ENCODE measurements around the gene SLC22A4.

SLC22A4 gene

GRCh38 chr5:132262882-132263547 lies 31.2 kb upstream of the SLC22A4 start:
- DNase-seq, result no peak

DNA sequence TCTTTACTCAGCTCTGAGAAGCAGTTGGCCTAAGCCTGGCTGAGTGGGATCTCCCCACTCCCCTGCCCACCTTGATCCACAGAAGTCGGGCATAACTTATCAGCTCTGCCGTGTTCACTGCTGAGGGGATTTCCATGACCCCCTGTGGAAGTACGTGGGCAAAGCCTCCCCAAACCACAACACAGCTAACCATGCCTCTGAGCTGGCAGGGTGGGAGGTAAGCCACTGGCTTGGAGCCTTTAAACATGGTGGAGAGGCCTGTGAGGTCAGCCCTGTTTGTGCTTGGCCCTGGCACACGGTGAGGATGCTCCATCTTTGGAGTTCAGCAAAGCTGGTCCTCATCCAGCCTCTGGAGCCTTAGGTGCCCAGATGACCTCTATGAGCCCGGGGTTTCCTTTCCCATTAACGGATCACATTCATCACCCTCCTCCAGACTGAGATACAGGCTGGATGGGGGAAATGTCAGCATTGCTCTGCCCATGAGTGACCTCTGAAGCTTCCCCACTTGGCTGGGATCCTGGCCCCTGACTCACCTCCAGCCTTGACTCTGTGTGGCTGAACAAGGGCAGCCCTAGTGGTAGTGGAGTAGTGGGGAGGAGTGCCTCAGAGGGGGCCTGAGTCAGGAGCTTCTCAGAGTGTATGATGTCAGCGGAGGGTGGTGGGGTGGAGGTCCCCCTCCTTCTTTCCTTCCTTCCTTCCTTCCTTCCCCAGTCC lies 30.5 kb upstream of the SLC22A4 start:
- DNase-seq, result no peak

DNA sequence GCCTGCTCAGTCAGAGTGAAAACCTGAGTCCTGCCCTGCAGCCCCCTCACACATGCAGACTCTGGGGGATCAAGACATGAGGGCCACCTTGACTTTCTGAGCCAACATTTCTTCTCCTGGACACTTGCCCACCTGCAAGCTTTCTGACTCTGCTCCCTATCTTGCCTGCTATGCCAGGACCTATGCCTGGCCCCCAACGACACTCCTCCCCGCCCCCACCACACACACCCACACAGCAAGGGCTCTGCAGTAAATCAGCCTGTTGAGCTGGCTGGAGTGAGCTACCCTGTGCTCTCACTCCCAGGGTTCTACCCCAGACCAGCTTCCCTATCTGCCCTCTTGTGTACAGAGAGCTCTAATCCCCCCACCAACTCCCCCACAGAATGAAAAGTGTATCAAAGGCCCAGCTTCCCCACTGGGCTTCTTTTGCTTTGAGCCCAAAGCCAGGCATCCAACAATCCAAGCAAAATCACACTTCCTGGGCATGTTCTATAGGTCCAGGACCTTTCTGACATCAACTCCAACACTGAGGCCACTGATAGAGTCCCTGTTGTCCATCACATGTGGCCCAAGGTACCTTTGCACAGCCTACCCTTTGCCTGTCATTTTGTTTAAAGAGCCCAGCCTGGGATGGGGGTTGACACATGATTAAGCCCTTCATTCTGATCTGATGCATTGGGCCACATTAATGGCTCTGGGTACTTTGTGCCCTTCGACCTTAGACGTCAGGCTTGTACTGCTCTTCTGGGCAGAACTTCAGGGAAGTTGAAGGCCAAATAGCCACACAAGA lies 29.5 kb upstream of the SLC22A4 start:
- no peak for DNase-seq

- no peak for DNase-seq
Measured at GRCh38 chr5:132265336-132266030, 28.7 kb upstream of the SLC22A4 start.

- DNase-seq, result no peak
Measured at GRCh38 chr5:132266031-132266835, 28.0 kb upstream of the SLC22A4 start.

- no peak for DNase-seq
Measured at GRCh38 chr5:132266836-132267160, 27.4 kb upstream of the SLC22A4 start.

DNA sequence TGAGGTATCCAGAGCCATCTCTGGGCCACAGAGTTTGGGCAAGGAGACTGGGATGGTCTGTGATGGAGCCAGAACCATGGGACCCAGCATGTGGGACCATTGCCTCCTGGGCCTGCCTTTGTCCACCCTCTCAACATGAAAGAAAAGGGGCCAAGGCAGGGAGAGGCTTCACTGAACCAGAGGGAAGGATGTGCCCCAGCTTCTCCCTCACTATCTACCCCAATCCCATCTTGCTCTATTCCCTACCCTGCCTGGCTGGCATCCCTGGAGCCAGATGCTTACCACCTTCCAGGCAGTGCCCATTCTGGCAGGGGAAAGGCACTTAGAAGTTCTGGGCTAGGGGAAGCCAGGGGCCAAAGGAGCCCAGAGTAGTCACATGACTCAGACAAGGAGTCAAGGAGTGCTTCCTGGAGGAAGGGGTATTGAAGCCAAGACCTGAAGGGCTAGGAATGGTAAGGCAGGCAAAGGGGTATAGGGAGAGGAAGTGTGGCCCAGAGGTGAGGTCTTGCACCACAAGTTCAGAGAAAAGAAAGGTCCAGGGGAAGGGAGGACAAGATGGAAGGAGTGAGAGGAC lies 26.9 kb upstream of the SLC22A4 start:
- DNase-seq, result no peak

DNA sequence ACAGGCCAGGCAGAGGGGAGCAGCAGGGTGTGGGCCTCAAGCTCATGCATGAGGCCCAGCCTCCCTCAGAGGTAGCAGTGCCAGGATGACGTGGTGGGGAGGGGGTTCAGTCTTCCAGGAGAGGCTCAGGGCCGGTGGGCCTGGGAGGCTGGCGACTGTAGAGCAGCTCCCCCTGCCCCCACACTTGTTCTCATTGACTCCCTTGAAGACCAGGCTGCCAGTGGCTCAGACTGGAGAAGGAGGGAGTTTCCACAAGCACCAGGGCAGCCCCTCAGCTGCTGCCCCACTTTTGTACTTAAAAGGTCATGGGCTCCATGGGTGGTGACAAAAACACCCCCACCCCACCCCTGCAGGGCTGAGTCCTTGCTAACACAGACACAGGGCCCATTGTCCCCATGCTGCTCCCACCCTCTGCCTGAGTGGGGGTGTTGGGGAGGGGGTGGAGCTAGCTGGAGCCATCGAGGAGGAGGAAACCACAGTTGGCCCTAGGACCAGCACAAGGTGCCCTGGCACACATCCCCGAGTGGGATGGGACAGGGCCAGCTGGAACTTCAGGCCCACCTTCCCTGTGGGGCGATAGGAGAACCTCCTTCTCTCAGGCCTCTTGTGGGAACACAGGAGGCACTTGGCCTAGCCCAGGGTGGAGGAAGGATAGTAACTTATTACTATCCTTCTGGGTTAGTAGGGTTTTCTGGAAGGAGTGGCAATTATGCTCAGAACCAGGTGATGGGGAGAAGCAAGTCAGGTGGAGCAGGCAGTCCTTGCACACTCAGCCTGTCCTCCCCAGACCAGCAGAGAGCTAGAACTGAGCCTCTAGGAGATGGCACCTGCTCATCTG lies 26.0 kb upstream of the SLC22A4 start:
- DNase-seq, result no peak

DNA sequence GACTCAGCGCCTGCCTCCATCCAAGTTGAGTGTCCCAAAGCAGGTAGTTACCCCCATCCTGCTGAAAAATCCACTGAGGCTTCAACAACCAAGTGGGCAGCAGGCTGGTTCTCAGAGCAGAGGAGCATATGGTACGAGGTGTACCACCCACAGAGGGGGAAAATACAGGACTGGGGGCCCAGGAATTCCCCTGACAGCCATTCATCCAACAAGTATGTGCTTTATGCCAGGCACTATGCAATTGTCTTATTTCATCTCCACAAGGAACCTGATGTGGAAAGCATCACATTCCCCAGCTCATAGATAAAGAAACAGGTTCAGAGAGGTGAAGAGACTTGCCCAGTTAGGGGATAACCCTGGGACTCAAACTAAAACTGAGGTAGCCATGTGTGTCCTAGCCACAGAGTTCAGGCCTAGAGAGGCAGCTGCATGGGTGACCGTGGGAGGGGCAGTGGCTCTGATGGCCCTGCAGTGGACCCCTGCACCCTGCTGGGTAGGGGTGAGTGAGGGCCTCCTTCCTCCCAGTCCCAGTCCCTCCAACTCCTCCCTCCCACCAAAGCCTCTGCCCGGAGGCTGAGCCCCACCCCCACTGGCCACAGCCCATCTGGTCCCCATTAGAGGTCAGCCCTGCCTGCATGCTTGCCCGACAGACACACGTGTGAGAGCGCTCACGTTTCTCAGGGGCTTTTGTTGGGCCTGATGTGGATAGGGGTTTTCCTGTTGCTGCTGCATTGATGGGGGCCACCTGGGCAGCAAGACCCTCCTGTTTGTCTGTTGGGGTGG lies 25.2 kb upstream of the SLC22A4 start:
- DNase-seq, result no peak

DNA sequence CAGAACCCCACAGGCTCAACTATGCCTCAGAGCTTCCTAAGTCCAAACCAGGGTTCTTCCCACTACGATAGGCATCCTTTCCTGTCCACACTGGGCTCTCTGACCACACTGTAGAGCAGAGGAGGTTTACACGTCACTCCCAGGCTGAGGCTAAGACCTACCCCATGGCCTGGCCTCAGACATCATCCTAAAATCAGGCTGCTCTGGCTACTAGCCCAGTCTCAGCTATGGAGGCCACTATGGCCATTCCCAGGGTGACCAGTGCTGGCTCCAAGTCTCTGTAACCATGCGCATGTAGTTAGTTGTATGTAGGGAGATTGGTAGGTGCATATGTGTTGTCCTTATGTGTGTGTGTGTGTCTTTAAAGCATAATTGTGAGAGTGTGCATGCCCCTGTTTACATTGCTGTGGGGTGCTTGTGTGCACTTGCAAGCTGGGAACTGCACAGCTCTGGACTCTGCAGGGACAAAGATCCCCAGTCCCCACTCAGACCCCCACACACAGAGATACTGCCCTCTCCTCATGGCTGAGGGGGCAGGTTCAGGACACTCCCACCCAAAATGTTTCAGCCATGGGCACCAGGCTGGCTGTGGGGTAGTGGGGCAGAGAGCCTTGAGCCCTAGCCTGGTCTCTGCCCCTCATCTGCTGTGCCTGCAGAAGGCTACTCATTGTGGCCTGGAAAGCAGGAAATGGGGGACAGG lies 24.4 kb upstream of the SLC22A4 start:
- DNase-seq, result no peak

DNA sequence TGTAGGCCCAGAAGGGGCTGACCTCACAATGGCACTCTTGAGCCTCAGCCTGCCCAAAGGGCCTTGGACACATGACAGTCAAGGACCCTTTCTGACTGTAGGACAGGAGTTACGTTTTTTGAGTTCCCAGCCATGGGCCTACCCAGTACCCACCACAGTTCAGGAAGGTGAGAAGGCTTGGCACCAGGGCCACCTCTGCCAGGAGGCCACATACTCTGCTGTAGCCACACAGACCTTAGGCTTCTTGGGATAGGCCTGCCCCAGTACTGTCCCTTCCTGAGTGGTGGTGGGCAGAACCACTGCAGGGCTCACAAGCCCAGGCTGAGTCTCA lies 23.9 kb upstream of the SLC22A4 start:
- no peak for DNase-seq

GRCh38 chr5:132270706-132271105 lies 23.5 kb upstream of the SLC22A4 start:
- no peak for DNase-seq

- DNase-seq, result no peak
Measured at GRCh38 chr5:132271251-132272246, 22.6 kb upstream of the SLC22A4 start.

- DNase-seq, result peak; percentile 43 to 71
Measured at GRCh38 chr5:132272311-132273210, 21.6 kb upstream of the SLC22A4 start.

GRCh38 chr5:132273631-132274030 lies 20.6 kb upstream of the SLC22A4 start:
- no peak for DNase-seq

DNA sequence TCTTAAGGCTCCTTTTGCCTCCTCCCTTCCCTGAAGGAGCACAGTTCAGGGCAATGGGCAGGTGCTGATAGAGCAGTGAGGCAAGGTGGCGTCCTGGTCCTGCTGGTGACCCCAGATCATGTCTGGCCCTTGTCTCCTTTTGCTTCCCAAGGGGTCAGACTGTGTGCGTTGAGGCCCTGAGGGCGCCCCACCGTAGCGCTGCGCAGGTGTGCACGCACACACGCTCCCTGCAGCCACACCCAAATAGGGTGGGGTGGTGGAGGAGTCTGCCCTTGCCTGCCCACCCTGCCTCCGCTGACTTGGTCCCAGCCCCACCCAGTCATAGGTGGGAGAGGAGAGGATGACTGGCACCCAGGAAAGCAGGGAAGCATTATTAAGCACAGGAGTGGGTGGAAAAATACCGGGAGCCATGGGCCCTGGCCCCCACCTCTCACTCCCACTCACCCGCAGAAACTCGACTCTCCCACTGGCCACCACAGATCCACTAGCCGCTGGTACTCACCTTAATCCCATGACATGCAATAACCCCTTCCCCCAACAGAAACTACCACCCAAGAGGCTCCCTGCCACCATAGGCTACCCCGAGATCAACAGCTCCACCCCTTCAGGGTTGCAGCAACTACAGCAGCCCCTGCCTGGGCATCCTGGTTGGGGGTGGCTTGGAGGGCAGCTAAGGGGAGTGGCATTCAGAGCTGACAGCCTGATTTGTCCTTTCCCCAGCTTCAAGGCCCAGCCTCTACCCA lies 20.0 kb upstream of the SLC22A4 start:
- DNase-seq, result no peak

All from bone marrow (tissue), 2 donors.